HG02973 (cell line): ENCODE data around the gene OR2A14.
"Not testable (repeated sequence)": the region's sequence is repeated elsewhere in the genome, so short reads cannot be mapped to it uniquely, and the experiment has no call there.

Source experiments
- ATAC-seq: cut with Tn5 transposase; IDR thresholded peaks from one replicate; pipeline ENCODE4 v1.9.1; 2021; ENCODE audit warnings: moderate library complexity; ENCODE audit not compliant: unreplicated experiment

OR2A14 gene

DNA sequence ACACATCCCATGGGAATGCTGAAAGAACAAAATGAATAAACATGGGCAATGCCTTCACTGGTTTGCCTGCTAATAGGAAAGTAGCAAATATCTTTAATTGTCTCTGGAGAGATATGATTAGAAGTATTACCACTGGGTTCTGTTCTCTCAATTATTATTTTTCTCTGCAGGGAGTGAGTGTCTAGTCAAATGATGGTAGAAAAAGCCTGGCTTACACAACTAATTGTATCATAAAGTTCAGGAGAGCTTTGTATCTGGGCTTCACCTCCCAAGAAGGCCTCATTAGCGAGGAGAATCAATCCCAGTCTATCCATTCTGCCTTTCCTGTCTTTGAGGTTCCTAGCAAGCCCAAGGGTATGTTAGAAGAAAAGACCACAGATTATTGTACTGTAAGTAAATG, at the start of gene OR2A14:
TSS of gene OR2A14 (plus strand) at position 301 of the 400 bp plus-strand sequence. CDS start 5,937 bp downstream, outside the sequence.
- ATAC-seq = no peak

GRCh38 chr7:144074374-144074773, 48.6 kb upstream of the OR2A14 start:
- no peak for ATAC-seq

DNA sequence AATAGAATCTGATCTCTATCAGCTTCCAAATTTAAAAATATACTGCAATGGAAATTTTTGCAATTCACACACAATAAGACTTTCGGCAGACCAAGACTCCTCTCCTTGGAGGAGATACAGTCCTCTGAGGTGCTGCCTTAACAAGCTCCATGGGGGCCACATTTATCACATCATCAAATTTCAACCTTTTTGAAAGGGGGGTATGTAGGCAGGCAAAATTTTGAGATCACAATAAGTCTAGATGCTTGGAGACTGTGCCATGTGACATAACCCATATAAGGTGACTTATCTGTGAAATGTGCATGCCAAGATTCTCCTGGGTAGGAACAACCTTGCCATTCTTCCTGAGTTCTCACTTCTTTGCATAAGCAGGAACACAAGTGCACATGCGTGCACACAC, 37.0 kb upstream of the OR2A14 start, which contains the start of gene OR2A12:
TSS of gene OR2A12 (plus strand) at position 301 of the 400 bp plus-strand sequence. CDS start 8,830 bp downstream, outside the sequence.
- ATAC-seq = no peak

DNA sequence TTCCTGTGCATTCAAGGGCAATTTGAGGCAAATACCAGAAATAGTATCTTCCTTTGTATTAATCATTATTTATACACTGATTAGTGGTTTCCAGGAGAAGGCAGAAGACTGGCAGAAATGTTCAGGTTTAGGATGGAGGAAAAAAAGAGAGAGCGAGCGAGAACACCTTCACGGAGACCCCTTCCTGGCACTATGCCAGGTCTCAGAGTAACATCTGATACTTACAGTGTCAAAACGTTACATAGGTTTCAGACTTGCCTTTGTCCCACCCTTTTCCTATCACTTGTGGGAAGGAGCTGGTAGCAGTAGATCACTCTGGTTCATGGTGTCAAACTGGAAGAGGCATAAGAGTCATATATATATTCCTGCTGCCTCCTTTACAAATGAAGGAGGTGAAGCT, 36.2 kb upstream of the OR2A14 start:
- no peak for ATAC-seq

GRCh38 chr7:144087230-144087629, 35.7 kb upstream of the OR2A14 start:
- ATAC-seq = no peak

GRCh38 chr7:144090667-144091066, 32.3 kb upstream of the OR2A14 start:
- no peak for ATAC-seq

- ATAC-seq = no peak
These were observed 24.2 kb upstream of the OR2A14 start for GRCh38 chr7:144098776-144099175.

DNA sequence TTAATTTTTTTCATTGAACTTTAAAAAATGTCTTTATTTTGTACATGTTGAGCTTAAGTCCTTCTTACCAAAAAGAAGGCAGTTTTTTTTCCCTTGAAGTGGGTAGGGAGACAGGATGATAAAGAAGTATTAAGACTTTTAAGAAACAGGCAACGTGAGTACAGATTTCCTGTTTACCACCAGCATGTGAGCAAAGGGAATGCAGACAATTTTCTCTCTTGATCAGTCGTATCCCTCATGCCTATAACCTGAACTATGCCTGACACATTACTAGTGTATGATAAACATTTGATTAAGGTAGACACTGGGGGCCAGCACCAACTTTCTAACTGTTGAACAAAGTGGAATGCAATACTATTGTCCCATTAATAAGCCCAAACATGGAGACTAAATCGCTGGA, 22.4 kb upstream of the OR2A14 start:
- ATAC-seq = no peak

- no peak for ATAC-seq
These were observed 20.9 kb upstream of the OR2A14 start for GRCh38 chr7:144102041-144102440.

- ATAC-seq = no peak
These were observed 17.8 kb upstream of the OR2A14 start for GRCh38 chr7:144105211-144105610.

DNA sequence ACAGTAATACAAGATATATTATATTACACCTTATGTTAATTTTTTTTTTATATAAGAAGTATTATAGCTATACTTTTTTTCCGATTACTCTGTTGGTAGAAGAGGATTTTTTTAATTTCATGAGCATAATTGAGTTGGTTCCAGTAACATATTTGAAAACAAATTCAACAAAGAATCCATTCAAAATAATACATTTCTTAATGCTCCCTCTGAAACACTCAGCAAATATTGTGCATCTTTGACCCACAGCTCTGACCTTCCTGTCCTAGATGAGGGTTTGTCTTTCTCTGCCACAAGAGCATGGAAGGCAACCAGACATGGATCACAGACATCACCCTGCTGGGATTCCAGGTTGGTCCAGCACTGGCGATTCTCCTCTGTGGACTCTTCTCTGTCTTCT, 13.7 kb upstream of the OR2A14 start, which contains the start of gene OR2A2:
TSS of gene OR2A2 (plus strand) at position 301 of the 400 bp plus-strand sequence. CDS start at position 301, 0 bp downstream.
- ATAC-seq = no peak

DNA sequence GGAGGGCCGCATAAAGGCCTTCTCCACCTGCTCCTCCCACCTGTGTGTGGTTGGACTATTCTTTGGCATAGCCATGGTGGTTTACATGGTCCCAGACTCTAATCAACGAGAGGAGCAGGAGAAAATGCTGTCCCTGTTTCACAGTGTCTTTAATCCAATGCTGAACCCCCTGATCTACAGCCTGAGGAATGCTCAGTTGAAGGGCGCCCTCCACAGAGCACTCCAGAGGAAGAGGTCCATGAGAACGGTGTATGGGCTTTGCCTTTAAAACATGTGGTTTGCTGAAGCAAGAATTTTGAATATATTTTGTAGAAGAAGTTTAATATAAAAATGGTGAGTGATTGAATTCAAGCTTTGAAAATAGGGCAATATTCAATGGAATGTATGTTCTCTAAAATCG, 12.7 kb upstream of the OR2A14 start:
- ATAC-seq = no peak

GRCh38 chr7:144113651-144114050, 9.3 kb upstream of the OR2A14 start:
- no peak for ATAC-seq

GRCh38 chr7:144118341-144118740, 4.6 kb upstream of the OR2A14 start:
- no peak for ATAC-seq

- peak; percentile 100 for ATAC-seq
These were observed 4.8 kb downstream of the OR2A14 start for GRCh38 chr7:144127714-144128334.

GRCh38 chr7:144129601-144130000, 6.6 kb downstream of the OR2A14 start:
- ATAC-seq = not testable (repeated sequence)

- no peak for ATAC-seq
These were observed 7.8 kb downstream of the OR2A14 start for GRCh38 chr7:144130730-144131129.

DNA sequence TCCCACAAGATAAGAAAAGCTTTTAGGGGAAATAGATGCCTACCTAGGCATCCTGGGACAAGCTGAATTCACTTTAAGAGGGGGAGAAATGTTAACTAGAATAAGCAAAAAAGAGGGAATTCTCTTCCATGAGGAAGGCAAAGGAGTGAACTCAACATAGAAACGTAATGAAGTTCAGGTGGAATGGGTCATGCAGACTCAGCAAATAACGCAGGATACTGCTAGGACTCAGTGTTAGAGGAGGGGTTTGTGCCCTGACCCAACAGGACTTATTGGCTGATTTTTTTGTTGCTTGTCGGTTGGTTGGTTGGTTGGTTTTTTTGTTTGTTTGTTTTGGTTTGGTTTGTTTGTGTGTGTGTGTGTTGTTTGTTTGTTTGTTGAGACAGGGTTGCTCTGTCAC, 9.3 kb downstream of the OR2A14 start:
- ATAC-seq = no peak

DNA sequence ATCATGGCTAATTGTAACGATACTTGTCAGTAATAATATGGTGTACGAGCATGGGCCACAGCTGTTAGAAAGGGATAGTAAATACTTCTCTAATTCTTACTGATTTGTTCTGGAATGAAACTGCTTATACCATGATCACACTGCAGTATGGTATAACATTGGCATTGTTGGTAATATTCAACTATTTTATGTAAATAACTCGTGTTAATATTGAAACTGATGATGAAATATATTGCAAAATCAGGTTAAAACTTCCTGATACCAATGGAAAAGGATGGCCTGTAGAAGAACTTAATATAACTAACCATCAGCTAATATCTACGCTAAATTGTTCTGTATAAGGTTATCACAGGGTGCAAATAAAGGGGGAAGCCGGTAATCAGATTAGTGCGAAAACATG, 10.3 kb downstream of the OR2A14 start:
- ATAC-seq = no peak

DNA sequence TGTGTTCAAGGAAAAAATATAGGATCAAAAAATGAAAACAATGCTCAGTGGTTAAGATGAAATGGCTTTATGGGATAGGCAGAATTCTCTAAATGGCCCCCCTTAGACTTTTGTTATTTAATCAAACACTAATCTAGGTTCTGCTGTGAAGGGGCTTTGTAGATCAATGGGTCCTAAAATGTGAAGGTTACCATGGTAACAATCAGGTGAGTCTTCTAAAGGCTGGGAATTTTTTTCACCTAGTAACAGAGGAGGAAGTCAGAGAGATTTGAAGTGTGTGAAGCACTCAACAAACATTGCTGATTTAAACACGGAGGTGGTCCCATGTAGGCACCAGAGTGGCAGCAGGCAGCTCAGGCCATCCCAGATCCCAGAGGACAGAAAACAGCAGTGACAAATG, 11.1 kb downstream of the OR2A14 start:
- ATAC-seq = no peak

GRCh38 chr7:144137501-144137900, 14.5 kb downstream of the OR2A14 start:
- ATAC-seq = no peak

GRCh38 chr7:144142187-144142586, 19.2 kb downstream of the OR2A14 start:
- ATAC-seq = no peak

- no peak for ATAC-seq
These were observed 21.4 kb downstream of the OR2A14 start for GRCh38 chr7:144144426-144144825.
